ENCODE data around the gene SLC19A2.
"Not testable (repeated sequence)": the region's sequence is repeated elsewhere in the genome, so short reads cannot be mapped to it uniquely, and the experiment has no call there.

The SLC19A2 gene

GRCh38 chr1:169485431-169486280 is at the start of gene SLC19A2:
Gene SLC19A2, minus strand, starts transcription at chr1:169485944. Its CDS starts 178 bp downstream, at chr1:169485766.
- DNase-seq (ENCODE audit: extremely low read depth in 1 of 2, low read depth in 1 of 2): peak; percentile 85 to 96

GRCh38 chr1:169534653-169535052 is 48.9 kb upstream of the SLC19A2 start:
- no peak for DNase-seq (ENCODE audit: extremely low read depth in 1 of 2, low read depth in 1 of 2)

- not testable (repeated sequence) for DNase-seq (ENCODE audit: extremely low read depth in 1 of 2, low read depth in 1 of 2)
These were observed 47.9 kb upstream of the SLC19A2 start for GRCh38 chr1:169533528-169534190.

- DNase-seq (ENCODE audit: extremely low read depth in 1 of 2, low read depth in 1 of 2): no peak
These were observed 44.7 kb upstream of the SLC19A2 start for GRCh38 chr1:169530448-169530847.

GRCh38 chr1:169529068-169529642 is 43.4 kb upstream of the SLC19A2 start:
- no peak for DNase-seq (ENCODE audit: extremely low read depth in 1 of 2, low read depth in 1 of 2)

GRCh38 chr1:169528215-169529067 is 42.7 kb upstream of the SLC19A2 start:
- no peak for DNase-seq (ENCODE audit: extremely low read depth in 1 of 2, low read depth in 1 of 2)

GRCh38 chr1:169527451-169528214 is 41.9 kb upstream of the SLC19A2 start:
- DNase-seq (ENCODE audit: extremely low read depth in 1 of 2, low read depth in 1 of 2): no peak

GRCh38 chr1:169527001-169527400 is 41.3 kb upstream of the SLC19A2 start:
- no peak for DNase-seq (ENCODE audit: extremely low read depth in 1 of 2, low read depth in 1 of 2)

- no peak for DNase-seq (ENCODE audit: extremely low read depth in 1 of 2, low read depth in 1 of 2)
These were observed 40.5 kb upstream of the SLC19A2 start for GRCh38 chr1:169526120-169526832.

GRCh38 chr1:169525391-169525790 is 39.6 kb upstream of the SLC19A2 start:
- no peak for DNase-seq (ENCODE audit: extremely low read depth in 1 of 2, low read depth in 1 of 2)

GRCh38 chr1:169523904-169524303 is 38.2 kb upstream of the SLC19A2 start:
- DNase-seq (ENCODE audit: extremely low read depth in 1 of 2, low read depth in 1 of 2): no peak

- DNase-seq (ENCODE audit: extremely low read depth in 1 of 2, low read depth in 1 of 2): no peak
These were observed 35.5 kb upstream of the SLC19A2 start for GRCh38 chr1:169521226-169521625.

- no peak for DNase-seq (ENCODE audit: extremely low read depth in 1 of 2, low read depth in 1 of 2)
These were observed 31.9 kb upstream of the SLC19A2 start for GRCh38 chr1:169517558-169518186.

- no peak for DNase-seq (ENCODE audit: extremely low read depth in 1 of 2, low read depth in 1 of 2)
These were observed 29.9 kb upstream of the SLC19A2 start for GRCh38 chr1:169515641-169516040.

- no peak for DNase-seq (ENCODE audit: extremely low read depth in 1 of 2, low read depth in 1 of 2)
These were observed 29.0 kb upstream of the SLC19A2 start for GRCh38 chr1:169514566-169515270.

- DNase-seq (ENCODE audit: extremely low read depth in 1 of 2, low read depth in 1 of 2): no peak
These were observed 27.5 kb upstream of the SLC19A2 start for GRCh38 chr1:169513208-169513607.

GRCh38 chr1:169511316-169512005 is 25.7 kb upstream of the SLC19A2 start:
- no peak for DNase-seq (ENCODE audit: extremely low read depth in 1 of 2, low read depth in 1 of 2)

GRCh38 chr1:169510060-169510459 is 24.3 kb upstream of the SLC19A2 start:
- DNase-seq (ENCODE audit: extremely low read depth in 1 of 2, low read depth in 1 of 2): no peak
